Body of pancreas (tissue), 4 donors: Measurements from ENCODE around the gene PPFIBP2. TPM values are rescaled to one million over a fixed set of nuclear protein-coding genes. Genes with fewer than 3 reads are reported as not detected.

Source experiments
- ATAC-seq: fragments of 150-250 bp; one replicate; pipeline ENCODE4 v1.9.1; 2016
- DNase-seq, 4 donors: peaks; one replicate each; pipeline ENCODE4 v3.0.0-alpha.2; 2019
- H3K27ac ChIP-seq, 4 donors: fragments of 200-600 bp; sonication (generic); 1 replicate in 3 of 4; 2 replicates in 1 of 4; pipeline versions ENCODE4 v1.5.1 to v1.6.1; 2016 to 2019; ENCODE audit warnings: mild to moderate bottlenecking in 1 of 4, mixed read lengths in 1 of 4, moderate library complexity in 1 of 4
- H3K27me3 ChIP-seq, 2 donors: fragments of 200-600 bp; sonication (generic); one replicate each; pipeline ENCODE4 v1.6.0; 2016; ENCODE audit warnings: mild to moderate bottlenecking in 1 of 2
- H3K36me3 ChIP-seq, 2 donors: fragments of 200-600 bp; sonication (generic); replicated peaks in 1 of 2; 2 replicates each; pipeline ENCODE4 v1.5.1; 2016; ENCODE audit warnings: low read depth in 2 of 2; ENCODE audit not compliant: insufficient read depth in 1 of 2
- H3K4me1 ChIP-seq: fragments of 200-600 bp; sonication (generic); one replicate; pipeline ENCODE4 v1.6.0; 2016
- H3K4me3 ChIP-seq, 2 donors: fragments of 200-600 bp; sonication (generic); 1 replicate in 1 of 2; 2 replicates in 1 of 2; pipeline ENCODE4 v1.5.1; 2016 to 2019
- H3K9me3 ChIP-seq, 3 donors: fragments of 200-600 bp; sonication (generic); 1 replicate in 2 of 3; 2 replicates in 1 of 3; pipeline ENCODE4 v1.5.1; 2016
- POLR2A ChIP-seq, 3 donors: fragments of 450-650 bp; IDR thresholded peaks; one replicate each; pipeline ENCODE4 v1.6.1; 2016; ENCODE audit warnings: antibody characterized with exemption in 3 of 3, mild to moderate bottlenecking in 2 of 3
- WGBS, 2 donors: methylation state at CpG; one replicate each; pipeline ENCODE4 v1.1.5; 2017; 5-methylcytosine and 5-hydroxymethylcytosine counted together
- intact Hi-C: fragments of 100-400 bp; cut with DNase I; formaldehyde crosslinking; loops from one replicate; pipeline ENCODE4 v1.15.1; 2023
- total RNA-seq, 2 donors: library from RNA; depleted of rRNA; stranded (reverse); fragments of >200 nt; gene quantifications; one replicate each; pipeline ENCODE4 v1.1.0, GENCODE V29; 2016
- TF ChIP-seq, protein P1 (sequence below), 7 experiments: fragments of 450-650 bp in 4 of 7; fragments of 200-600 bp in 3 of 7; sonication (generic) in 3 of 7; IDR thresholded peaks; one replicate each; pipeline ENCODE4 v1.5.1; 2016 to 2019; ENCODE audit warnings: antibody characterized with exemption in 7 of 7

The PPFIBP2 gene
- total RNA-seq, 2 donors from 2014 or later, result 34.9 to 35.3 TPM

DNA sequence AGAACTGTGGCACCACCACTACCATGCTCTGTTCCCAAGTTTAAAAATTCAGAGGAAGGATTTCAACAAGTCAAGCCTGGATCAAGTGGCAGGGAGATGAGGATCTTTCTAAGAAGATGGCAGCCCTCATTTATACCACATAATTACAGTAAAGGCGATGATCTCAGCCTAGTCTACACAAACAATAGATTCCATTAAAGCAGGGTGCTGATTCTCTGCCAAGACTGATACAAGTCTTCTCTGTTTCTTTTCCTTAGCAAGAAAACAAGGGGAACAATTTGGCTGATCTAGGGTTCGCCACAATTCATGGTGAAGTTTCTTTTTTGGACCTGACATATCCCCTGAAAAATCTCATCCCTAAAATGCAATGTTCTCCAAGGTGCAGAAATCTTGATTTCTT is 73.9 kb downstream of the PPFIBP2 start:
- DNase-seq (no peak), ATAC-seq (no peak)
- H3K4me3 ChIP-seq, result no peak overlapping the region
- H3K27me3 ChIP-seq, result no peaks in the 10 kb centered on the region
- intact Hi-C loops, result no loop called here
- no peak overlapping the region for H3K27ac ChIP-seq
- H3K36me3 ChIP-seq, result no peaks in the 10 kb centered on the region
- TF ChIP-seq POLR2A (IDR thresholded peaks at IDR 0.05), result no peak
- TF ChIP-seq, protein P1, sequence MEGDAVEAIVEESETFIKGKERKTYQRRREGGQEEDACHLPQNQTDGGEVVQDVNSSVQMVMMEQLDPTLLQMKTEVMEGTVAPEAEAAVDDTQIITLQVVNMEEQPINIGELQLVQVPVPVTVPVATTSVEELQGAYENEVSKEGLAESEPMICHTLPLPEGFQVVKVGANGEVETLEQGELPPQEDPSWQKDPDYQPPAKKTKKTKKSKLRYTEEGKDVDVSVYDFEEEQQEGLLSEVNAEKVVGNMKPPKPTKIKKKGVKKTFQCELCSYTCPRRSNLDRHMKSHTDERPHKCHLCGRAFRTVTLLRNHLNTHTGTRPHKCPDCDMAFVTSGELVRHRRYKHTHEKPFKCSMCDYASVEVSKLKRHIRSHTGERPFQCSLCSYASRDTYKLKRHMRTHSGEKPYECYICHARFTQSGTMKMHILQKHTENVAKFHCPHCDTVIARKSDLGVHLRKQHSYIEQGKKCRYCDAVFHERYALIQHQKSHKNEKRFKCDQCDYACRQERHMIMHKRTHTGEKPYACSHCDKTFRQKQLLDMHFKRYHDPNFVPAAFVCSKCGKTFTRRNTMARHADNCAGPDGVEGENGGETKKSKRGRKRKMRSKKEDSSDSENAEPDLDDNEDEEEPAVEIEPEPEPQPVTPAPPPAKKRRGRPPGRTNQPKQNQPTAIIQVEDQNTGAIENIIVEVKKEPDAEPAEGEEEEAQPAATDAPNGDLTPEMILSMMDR (IDR thresholded peaks at IDR 0.05), result no peak
- 93% methylated on average over 2 of the region's 2 CpGs for WGBS, 2 donors
- peaks cover 3% of the 10 kb centered on the region for H3K4me1 ChIP-seq
- H3K9me3 ChIP-seq, result no peaks in the 10 kb centered on the region

DNA sequence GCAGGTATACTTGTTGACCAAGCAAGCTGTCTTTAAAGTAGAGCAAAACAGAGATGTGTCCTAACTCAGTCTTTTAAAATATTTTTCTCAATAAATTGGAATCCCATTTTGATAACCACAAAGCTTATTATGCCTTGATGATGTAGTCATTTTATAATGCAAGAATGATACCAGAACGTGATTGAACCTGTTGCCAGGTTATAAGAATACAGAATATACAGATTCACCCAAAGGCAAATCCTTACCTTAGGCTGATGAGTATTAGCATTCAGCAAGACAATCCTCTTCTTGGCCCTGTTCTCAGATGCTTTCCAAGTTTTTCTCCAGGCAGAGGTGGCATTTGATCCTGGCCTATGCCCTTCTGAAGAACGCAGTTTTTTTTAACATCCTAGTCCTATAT is 76.1 kb downstream of the PPFIBP2 start:
- intact Hi-C loops, result no loop called here
- DNase-seq (no peak), ATAC-seq (no peak)
- Histone ChIP-seq H3K27ac (no peak overlapping the region), H3K36me3 (no peaks in the 10 kb centered on the region), H3K9me3 (no peaks in the 10 kb centered on the region), H3K4me3 (no peak overlapping the region), H3K27me3 (no peaks in the 10 kb centered on the region), H3K4me1 (peaks cover 5% of the 10 kb centered on the region)
- 75 to 93% methylated on average over 2 of the region's 2 CpGs for WGBS, 2 donors
- no peak for TF ChIP-seq POLR2A (IDR thresholded peaks at IDR 0.05)
- TF ChIP-seq, protein P1 (IDR thresholded peaks at IDR 0.05), result no peak

DNA sequence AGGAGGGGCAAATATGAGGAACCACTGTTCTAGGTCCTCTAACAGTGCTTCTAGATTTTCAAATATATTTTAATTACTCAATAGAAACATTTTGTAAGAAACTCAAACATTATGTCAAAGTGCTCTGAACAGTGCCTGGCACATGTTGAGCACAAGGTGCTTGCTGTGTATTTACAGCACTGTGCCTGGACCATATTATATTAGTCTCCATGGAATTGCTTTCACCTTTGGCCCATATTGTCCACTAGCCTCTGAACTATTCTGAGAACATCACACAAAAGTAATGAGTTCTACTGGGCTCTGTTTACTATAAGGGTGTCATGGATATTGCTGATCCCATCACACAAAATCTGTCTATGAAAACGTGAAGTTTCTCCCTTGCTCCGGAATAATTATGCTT is 76.7 kb downstream of the PPFIBP2 start:
- Histone ChIP-seq H3K27me3 (no peaks in the 10 kb centered on the region), H3K4me3 (no peak overlapping the region), H3K9me3 (no peaks in the 10 kb centered on the region), H3K36me3 (no peaks in the 10 kb centered on the region), H3K4me1 (peaks cover 5% of the 10 kb centered on the region), H3K27ac (no peak overlapping the region)
- intact Hi-C loops, result no loop called here
- TF ChIP-seq, protein P1 (IDR thresholded peaks at IDR 0.05), result no peak
- no peak for TF ChIP-seq POLR2A (IDR thresholded peaks at IDR 0.05)
- ATAC-seq (no peak), DNase-seq (no peak)
- 88 to 92% methylated on average over 2 of the region's 2 CpGs for WGBS, 2 donors

DNA sequence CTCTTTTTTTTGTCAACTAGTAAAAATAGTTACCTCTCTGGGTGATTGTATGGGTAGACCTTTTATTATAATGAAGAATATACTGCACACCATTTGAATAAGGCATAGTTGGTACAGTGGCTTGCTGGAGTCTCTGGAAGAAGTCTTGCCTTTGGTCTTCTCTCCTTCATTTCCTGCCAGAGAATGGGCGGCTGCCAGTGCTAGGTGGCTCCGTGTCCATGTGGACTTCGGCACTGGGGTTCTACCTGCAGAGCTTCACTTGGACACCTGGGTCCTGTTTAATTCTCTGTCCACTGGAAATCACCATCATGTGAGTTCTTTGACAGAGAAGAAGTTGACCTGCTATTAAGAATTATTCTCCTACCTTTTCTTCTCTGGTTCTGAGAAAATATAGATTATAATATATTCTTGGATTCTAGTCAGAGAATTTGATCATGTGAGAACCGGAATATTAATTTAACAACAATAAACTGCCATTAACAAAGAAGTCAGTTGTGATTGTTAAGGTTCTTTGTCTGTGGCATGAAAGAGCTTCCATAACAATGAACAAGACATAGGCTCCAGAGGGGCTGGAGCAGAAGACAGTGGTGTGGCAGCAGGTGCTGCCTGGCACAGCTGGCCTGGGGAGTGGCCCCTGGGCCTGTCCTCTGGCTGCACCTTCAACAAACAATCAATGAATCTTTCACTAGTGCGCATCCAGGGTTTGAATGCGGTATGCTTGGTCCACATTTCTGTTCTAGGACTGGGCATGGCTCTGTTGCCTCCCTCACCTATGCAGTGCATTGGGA is 77.5 kb downstream of the PPFIBP2 start:
- intact Hi-C loops, result no loop called here
- Histone ChIP-seq H3K4me1 (peaks cover 10% of the 10 kb centered on the region), H3K27me3 (no peaks in the 10 kb centered on the region), H3K27ac (no peak overlapping the region), H3K9me3 (no peaks in the 10 kb centered on the region), H3K36me3 (no peaks in the 10 kb centered on the region), H3K4me3 (no peak overlapping the region)
- TF ChIP-seq, protein P1 (IDR thresholded peaks at IDR 0.05), result no peak
- TF ChIP-seq POLR2A (IDR thresholded peaks at IDR 0.05), result no peak
- ATAC-seq (no peak), DNase-seq (no peak)
- WGBS, 2 donors, result 86 to 90% methylated on average over 6 of the region's 6 CpGs

DNA sequence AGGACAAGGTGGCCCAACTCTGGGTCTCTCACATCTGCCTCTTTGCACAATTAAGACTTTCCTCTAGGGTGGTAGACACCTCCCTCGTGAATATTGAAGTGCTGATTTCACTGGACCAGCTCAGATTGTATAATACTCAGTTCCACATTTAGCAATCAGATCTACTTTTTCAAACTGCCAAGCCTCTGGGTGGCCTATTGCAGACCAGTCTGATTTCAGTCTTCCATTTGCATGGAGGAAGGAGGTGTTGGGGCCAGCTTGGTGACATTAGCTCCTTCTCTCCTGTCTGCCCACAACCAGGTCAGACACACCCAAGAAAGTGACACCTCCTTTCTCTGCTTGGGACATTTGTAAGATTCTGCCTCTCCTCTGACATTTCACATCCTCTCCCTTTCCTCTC is 78.2 kb downstream of the PPFIBP2 start:
- Histone ChIP-seq H3K9me3 (no peaks in the 10 kb centered on the region), H3K36me3 (no peaks in the 10 kb centered on the region), H3K4me1 (peaks cover 17% of the 10 kb centered on the region), H3K27ac (no peak overlapping the region), H3K4me3 (no peak overlapping the region), H3K27me3 (no peaks in the 10 kb centered on the region)
- intact Hi-C loops, result no loop called here
- DNase-seq (no peak), ATAC-seq (no peak)
- TF ChIP-seq POLR2A (IDR thresholded peaks at IDR 0.05), result no peak
- TF ChIP-seq, protein P1 (IDR thresholded peaks at IDR 0.05), result no peak
- 70 to 92% methylated on average over 1 of the region's 1 CpG for WGBS, 2 donors
